Putamen (tissue), 1 donor: ENCODE data around the gene TAS1R1.
"Not testable (repeated sequence)": the region's sequence is repeated elsewhere in the genome, so short reads cannot be mapped to it uniquely, and the experiment has no call there.

Source experiments
- DNase-seq: peaks from one replicate; pipeline ENCODE4 v3.0.0-alpha.2; 2016; ENCODE audit warnings: low spot score

Gene TAS1R1

GRCh38 chr1:6521536-6521935 lies 33.6 kb upstream of the TAS1R1 start:
- no peak for DNase-seq

DNA sequence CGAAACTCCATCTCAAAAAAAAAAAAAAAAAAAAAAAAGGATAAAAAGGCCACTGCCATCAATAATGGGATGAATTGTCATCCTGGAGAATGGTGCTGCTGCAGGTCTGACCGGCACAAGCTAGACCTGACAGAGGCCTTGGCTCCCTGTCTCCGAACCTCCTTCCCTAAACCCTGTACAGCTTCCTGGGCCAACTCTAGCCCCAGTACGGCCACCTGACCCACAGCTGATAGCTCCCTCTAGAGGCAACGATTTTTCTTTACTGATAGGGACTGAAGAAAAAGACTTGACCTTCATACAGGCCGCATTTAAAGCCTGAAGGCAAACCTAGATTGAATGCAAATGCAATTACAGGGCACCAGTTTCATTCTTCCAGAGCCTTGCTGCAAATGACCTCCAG lies 31.5 kb upstream of the TAS1R1 start:
- DNase-seq = no peak

GRCh38 chr1:6526316-6526715 lies 28.8 kb upstream of the TAS1R1 start:
- DNase-seq = no peak

DNA sequence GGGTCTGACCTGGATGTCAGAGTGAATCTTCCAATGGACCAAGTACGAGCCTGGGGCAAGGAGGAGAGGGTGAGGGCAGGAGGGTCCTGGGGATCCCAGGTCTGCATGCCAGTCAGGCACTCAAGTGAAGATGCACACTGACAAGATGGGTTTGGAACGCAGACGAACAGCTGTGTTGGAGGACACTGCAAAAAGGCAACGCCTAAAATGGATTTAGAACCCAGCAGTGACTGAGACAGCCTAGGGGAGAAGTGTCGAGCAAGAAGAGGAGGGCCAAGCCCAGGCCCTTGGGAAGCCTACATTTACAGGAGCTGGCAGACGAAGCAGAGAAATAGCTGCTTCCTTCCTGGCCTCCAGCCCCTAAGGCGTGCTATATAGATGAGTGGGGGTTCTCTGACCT lies 26.6 kb upstream of the TAS1R1 start:
- DNase-seq = no peak

DNA sequence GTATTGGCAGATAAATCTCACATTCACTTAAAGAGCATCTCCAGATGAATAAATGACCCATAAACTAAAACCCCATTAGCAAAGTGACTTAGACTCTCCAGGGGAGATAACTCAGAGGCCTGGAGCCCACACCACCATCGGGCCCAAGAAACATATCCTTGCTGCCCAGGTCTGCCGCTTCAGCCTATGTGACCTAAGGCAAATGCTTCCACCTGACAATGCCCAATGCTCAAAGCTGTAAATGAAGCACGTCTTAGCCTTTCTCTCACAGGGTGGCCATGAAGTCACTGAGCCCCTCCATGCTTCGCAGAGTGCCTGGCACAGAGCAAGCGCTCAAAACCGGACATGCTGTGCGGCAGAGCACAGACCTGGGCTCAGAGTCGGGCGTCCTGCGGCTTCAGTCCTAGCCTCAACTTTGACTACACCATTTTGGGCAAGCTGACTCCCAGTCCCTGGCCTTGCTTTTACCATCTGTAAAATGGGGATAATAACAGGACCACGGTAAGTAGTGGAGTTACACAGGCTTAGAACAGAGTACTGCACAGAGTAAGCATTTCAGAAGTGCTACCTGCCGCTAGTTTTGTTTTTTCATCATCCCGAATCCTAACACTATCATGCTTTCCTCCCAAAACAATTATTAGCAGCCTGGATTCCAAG lies 24.5 kb upstream of the TAS1R1 start:
- no peak for DNase-seq

GRCh38 chr1:6531996-6532395 lies 23.1 kb upstream of the TAS1R1 start:
- no peak for DNase-seq

DNA sequence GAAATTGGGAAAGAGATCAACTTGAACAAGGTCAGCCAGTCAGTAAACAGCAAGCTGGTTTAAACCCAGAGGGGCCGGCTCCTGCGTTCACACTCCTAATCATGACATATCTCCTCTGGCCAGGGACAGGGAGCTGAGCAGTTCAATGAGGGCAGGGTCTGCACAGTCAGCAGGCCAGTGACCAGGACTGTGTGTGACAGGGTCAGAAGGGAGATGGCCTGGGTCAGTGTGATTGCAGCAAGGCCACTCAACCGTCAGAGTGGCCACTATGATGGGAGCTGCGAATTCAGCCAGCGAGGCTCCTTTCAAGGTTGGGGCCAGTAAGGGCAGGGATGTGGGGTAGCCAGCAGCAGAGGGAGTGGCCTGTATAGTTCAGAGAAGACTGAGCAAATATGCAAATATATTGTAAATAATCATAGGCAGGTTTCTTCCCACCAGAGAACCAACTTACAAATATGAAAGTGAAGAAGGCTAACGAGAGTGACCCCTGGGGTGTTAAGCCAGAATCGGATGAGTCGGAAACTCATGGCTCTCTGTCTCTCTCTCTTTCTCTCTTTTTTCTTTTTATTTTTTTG lies 20.8 kb upstream of the TAS1R1 start:
- DNase-seq = no peak

DNA sequence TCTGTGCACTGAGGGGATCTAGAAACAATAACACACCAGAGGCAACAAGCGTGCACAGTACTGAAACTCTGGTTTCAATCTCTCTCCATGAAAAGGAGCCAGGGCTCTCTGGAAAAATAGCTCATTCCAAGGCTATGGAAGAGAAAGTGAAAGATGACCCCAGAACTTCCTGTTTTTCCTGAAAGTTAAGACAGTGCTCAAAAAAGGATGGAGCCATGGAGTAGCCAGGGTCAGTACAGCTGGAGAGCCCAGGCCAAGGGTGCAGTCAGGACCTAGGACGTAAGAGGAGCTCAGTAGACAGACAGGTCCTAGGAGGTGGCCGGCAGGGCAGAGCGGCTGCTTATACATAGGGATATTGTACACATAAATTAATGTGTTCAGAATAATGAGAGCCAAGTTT lies 19.9 kb upstream of the TAS1R1 start:
- DNase-seq = no peak

- peak; percentile 37 for DNase-seq
These were observed 18.8 kb upstream of the TAS1R1 start for GRCh38 chr1:6536291-6536690.

- DNase-seq = no peak
These were observed 16.2 kb upstream of the TAS1R1 start for GRCh38 chr1:6538956-6539355.

DNA sequence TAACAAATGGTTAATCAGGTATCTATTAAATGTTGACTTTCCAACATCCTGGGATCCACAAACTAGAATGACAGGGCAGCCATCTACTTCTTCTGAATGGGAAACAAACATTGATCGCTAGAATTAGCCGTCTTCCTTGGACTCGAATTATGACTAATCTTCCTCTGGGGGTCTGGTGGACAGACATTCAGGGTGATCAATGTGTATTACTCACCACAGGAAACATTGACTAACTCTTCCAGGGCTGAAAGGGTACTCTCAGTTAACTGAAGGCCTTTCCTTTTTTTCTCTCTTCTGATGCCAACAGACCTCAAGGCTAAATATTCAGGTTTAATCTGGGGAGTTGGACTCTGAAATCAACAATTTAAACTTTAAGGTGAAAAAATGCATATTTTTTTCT lies 10.3 kb upstream of the TAS1R1 start:
- no peak for DNase-seq

- no peak for DNase-seq
These were observed 9.6 kb upstream of the TAS1R1 start for GRCh38 chr1:6545276-6546112.

GRCh38 chr1:6546326-6546725 lies 8.8 kb upstream of the TAS1R1 start:
- DNase-seq = no peak

GRCh38 chr1:6547301-6547700 lies 7.8 kb upstream of the TAS1R1 start:
- DNase-seq = no peak

DNA sequence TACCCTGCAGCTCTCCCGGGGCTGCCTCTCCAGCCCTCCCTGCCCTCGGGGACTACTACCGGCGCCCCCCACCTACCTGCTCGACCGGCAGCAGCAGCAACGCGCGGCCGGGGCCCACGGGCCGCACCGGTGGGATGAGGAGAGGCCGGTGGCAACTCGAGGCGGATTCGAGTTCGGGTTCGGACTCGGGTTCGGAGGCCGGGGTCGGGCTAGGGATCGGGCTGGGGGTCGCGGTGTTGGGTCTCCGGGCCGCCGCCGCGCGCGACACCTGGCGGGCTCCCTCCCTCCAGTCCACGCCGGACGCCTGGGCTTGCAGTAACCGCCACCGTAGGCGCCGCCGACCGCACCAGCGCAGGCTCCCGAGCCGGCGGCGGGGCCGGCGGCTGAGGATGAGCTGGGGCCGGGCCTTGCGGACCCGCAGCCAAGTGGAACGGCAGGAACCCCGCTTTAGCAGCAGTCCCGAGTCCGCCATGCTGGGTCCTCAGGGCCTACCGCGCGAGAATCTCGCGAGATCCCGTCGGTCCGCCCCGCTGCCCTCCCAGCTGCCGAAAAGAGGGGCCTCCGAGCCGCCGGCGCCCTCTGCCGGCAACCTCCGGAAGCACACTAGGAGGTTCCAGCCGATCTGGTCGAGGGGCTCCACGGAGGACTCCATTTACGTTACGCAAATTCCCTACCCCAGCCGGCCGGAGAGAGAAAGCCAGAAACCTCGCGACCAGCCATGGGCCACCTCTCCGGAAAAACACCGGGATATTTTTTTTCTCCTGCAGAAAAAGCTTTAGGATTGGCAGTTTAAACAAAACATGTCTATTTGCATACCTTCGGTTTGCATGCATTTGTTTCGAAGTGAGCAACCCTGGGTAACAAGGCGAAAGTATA lies 838 bp upstream of the TAS1R1 start, which contains the start of gene NOL9:
Gene NOL9 (minus strand): TSS at position 483 of the 876 bp plus-strand sequence. CDS start 11 bp downstream, at position 472.
- peak; percentile 89 for DNase-seq

DNA sequence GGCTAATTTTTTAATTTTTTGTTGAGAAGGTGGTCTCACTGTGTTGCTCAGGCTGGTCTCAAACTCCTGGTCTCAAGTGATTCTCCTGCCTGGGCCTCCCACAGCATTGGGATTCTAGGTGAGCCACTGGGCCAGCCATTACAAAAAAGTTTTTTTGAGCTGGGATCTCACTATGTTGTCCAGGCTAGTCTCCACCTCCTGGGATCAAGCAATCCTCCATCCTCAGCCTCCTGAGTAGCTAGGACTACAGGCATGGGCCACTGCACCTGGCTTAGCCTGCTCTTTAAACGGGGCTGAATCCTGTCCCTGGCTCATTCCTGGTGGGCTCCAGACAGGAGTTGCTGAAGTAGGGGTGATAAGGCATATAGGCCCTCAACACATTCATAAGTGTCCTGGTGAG lies 2.5 kb downstream of the TAS1R1 start:
- DNase-seq = no peak

- DNase-seq = not testable (repeated sequence)
These were observed 4.1 kb downstream of the TAS1R1 start for GRCh38 chr1:6559161-6559560.

DNA sequence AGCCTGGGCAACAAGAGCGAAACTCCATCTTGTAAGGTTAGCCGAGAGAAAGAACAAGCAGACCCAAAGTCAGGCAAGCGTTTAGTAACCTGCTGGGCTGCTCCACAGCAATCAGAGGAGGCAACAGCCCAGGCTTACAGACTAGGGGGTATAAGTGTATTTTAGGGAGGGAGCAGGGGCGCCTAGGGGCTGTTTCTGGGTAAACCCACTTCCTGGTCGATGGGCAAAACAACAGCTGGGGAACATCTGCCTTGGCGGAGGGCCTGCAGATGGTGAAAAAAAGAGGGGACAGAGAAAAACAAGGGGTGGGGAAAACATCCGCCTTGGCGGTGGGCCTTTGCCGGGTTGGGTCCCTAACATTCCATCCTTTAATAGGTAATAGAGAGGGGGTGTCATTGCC lies 5.2 kb downstream of the TAS1R1 start:
- DNase-seq = no peak

GRCh38 chr1:6569033-6569432 lies 13.9 kb downstream of the TAS1R1 start:
- no peak for DNase-seq

GRCh38 chr1:6570100-6570499 lies 15.0 kb downstream of the TAS1R1 start:
- DNase-seq = no peak

GRCh38 chr1:6570987-6571386 lies 15.9 kb downstream of the TAS1R1 start:
- DNase-seq = no peak
